HepG2 (cell line): ENCODE results near the gene INTS1. TPM values are rescaled to one million over a fixed set of nuclear protein-coding genes. Genes with fewer than 3 reads are reported as not detected.

Experiments
- ATAC-seq: fragments of 200-7000 bp; cut with Tn5 transposase; 3 replicates; pipeline ENCODE4 v1.9.1; 2020; ENCODE audit warnings: mild to moderate bottlenecking, moderate library complexity
- BruUV-seq: library from RNA; stranded (reverse); fragments of 400-500 nt; replicated peaks from 2 replicates; lab custom pipeline; 2021; lab: Mats Ljungman, UMichigan
- CTCF ChIA-PET: fragments of 300-600 bp; formaldehyde crosslinking; extraction: SDS; loops from one replicate; lab custom pipeline; 2021; ENCODE audit warnings: low total read pairs, inconsistent platforms, low intra/inter-chr PET ratio; lab: Yijun Ruan, JAX
- POLR2A ChIA-PET: fragments of 350-600 bp; sonication (Branson Sonifier 250); formaldehyde crosslinking; loops from one replicate; lab custom pipeline; 2020; ENCODE audit warnings: antibody characterized with exemption, inconsistent platforms; lab: Yijun Ruan, JAX
- DNase-seq: peaks from one replicate; pipeline ENCODE4 v3.0.0-alpha.2; 2015; ENCODE audit warnings: low spot score
- FAIRE-seq: peaks from 3 replicates; lab custom pipeline; 2011; peaks lifted over from hg19 to GRCh38; lab: Jason Lieb, UNC
- H2AFZ ChIP-seq: one replicate; pipeline ENCODE4 v1.6.1; 2011; ENCODE audit warnings: low read length, inconsistent platforms
- H3K27ac ChIP-seq: fragments of 300-600 bp; 3 replicates; pipeline ENCODE4 v1.8.0; 2011; ENCODE audit warnings: mixed run types, mild to moderate bottlenecking, mixed read lengths, low read length, inconsistent platforms; ENCODE audit not compliant: insufficient read depth; ENCODE audit errors: extremely low read length
- H3K27me3 ChIP-seq, 2 experiments: fragments of 200-600 bp in 1 of 2; 2 replicates in 1 of 2; 3 replicates in 1 of 2; pipeline versions ENCODE4 v1.6.0 to v1.8.0; 2011; ENCODE audit warnings: low read length in 2 of 2, mild to moderate bottlenecking in 2 of 2, moderate library complexity in 2 of 2, inconsistent platforms in 1 of 2; ENCODE audit not compliant: insufficient read depth in 2 of 2, control insufficient read depth in 1 of 2
- H3K36me3 ChIP-seq, 2 experiments: fragments of 200-600 bp in 1 of 2; replicated peaks in 1 of 2; 2 replicates in 1 of 2; 3 replicates in 1 of 2; pipeline versions ENCODE4 v1.5.1 to v1.8.0; 2011; ENCODE audit warnings: low read length in 2 of 2, inconsistent platforms in 1 of 2; ENCODE audit not compliant: insufficient read depth in 2 of 2, control insufficient read depth in 1 of 2
- H3K4me1 ChIP-seq: 2 replicates; pipeline ENCODE4 v1.5.1; 2012; ENCODE audit warnings: low read length, inconsistent platforms; ENCODE audit not compliant: insufficient read depth
- H3K4me2 ChIP-seq: 2 replicates; pipeline ENCODE4 v1.6.0; 2011; ENCODE audit warnings: low read depth, low read length, inconsistent platforms
- H3K4me3 ChIP-seq, 3 experiments: fragments of 200-600 bp in 1 of 3; sonication (generic), shearing (Covaris generic) in 1 of 3; replicated peaks in 1 of 3; 2 replicates each; pipeline ENCODE4 v1.5.1; 2011 to 2016; ENCODE audit warnings: low read length in 3 of 3, inconsistent platforms in 2 of 3, low read depth in 2 of 3, mild to moderate bottlenecking in 2 of 3, control low read depth in 1 of 3, mixed read lengths in 1 of 3; ENCODE audit not compliant: insufficient read depth in 1 of 3
- H3K79me2 ChIP-seq: one replicate; pipeline ENCODE4 v1.6.1; 2011; ENCODE audit warnings: low read length, inconsistent platforms; ENCODE audit not compliant: insufficient read depth
- H3K9ac ChIP-seq: 2 replicates; pipeline ENCODE4 v1.6.0; 2011; ENCODE audit warnings: mild to moderate bottlenecking, low read depth, low read length, inconsistent platforms; ENCODE audit not compliant: insufficient read depth
- H3K9me3 ChIP-seq: 2 replicates; pipeline ENCODE4 v1.5.1; 2012; ENCODE audit warnings: mild to moderate bottlenecking, low read length
- H4K20me1 ChIP-seq: 2 replicates; pipeline ENCODE4 v1.6.0; 2011; ENCODE audit warnings: inconsistent platforms, mild to moderate bottlenecking, low read length, moderate library complexity; ENCODE audit not compliant: insufficient read depth
- ARID4A ChIP-seq: sonication (generic); formaldehyde crosslinking; IDR thresholded peaks from 2 replicates; pipeline ENCODE4 v1.5.0; 2020; ENCODE audit warnings: mild to moderate bottlenecking, missing genetic modification reagents, borderline replicate concordance
- GTF2F1 ChIP-seq: fragments of 150-350 bp; IDR thresholded peaks from 2 replicates; pipeline ENCODE4 v1.6.1; 2014; ENCODE audit warnings: low read length
- HNRNPL ChIP-seq: fragments of 200-400 bp; formaldehyde crosslinking; IDR thresholded peaks from 2 replicates; pipeline ENCODE4 v1.6.1; 2017; ENCODE audit warnings: mild to moderate bottlenecking, low read depth, low read length
- KLF12 ChIP-seq: sonication (generic); formaldehyde crosslinking; IDR thresholded peaks from 2 replicates; pipeline ENCODE4 v1.4.0; 2020; ENCODE audit warnings: missing genetic modification reagents, borderline replicate concordance
- MAX ChIP-seq: IDR thresholded peaks from 2 replicates; pipeline ENCODE4 v1.6.1; 2012; ENCODE audit warnings: inconsistent platforms
- SIN3A ChIP-seq: IDR thresholded peaks from 2 replicates; pipeline ENCODE4 v1.6.1; 2011; ENCODE audit warnings: low read depth, mild to moderate bottlenecking, control low read depth, low read length, borderline replicate concordance
- SIX4 ChIP-seq: sonication (generic); formaldehyde crosslinking; IDR thresholded peaks from 2 replicates; pipeline ENCODE4 v1.4.0; 2020; ENCODE audit warnings: missing genetic modification reagents
- SMYD3 ChIP-seq: sonication (generic); formaldehyde crosslinking; IDR thresholded peaks from 2 replicates; pipeline ENCODE4 v1.8.1; 2023; ENCODE audit warnings: mild to moderate bottlenecking, missing genetic modification reagents
- YY1 ChIP-seq: IDR thresholded peaks from 2 replicates; pipeline ENCODE4 v1.6.1; 2011; ENCODE audit warnings: low read length, low read depth, moderate library complexity, mild to moderate bottlenecking; ENCODE audit not compliant: insufficient read depth, insufficient replicate concordance
- ZBTB44 ChIP-seq: sonication (generic); formaldehyde crosslinking; IDR thresholded peaks from 2 replicates; pipeline ENCODE4 v1.4.0; 2020; ENCODE audit warnings: missing genetic modification reagents
- ZNF607 ChIP-seq: sonication (generic); formaldehyde crosslinking; IDR thresholded peaks from 2 replicates; pipeline ENCODE4 v1.5.1; 2020; ENCODE audit warnings: missing genetic modification reagents, mild to moderate bottlenecking, borderline replicate concordance
- ZNF687 ChIP-seq: sonication (generic); formaldehyde crosslinking; IDR thresholded peaks from 2 replicates; pipeline ENCODE4 v1.5.1; 2020; ENCODE audit warnings: mild to moderate bottlenecking, missing genetic modification reagents, moderate library complexity
- WGBS: methylation state at CpG from one replicate; pipeline ENCODE4 v1.1.6; 2017; ENCODE audit warnings: low lambda C conversion rate; 5-methylcytosine and 5-hydroxymethylcytosine counted together
- in situ Hi-C: cut with HindIII; loops from 2 replicates; pipeline ENCODE4 v1.10.0; 2017; ENCODE audit warnings: low pct_unique_long_range_greater_than_20kb; ENCODE audit not compliant: extremely low pct_ligation_motif_present
- intact Hi-C: fragments of 100-400 bp; cut with micrococcal nuclease; formaldehyde crosslinking; loops from one replicate; pipeline ENCODE4 v1.10.0; 2022; ENCODE audit not compliant: unreplicated experiment
- polyA plus RNA-seq, 8 experiments: library from polyadenylated mRNA; depleted of rRNA in 3 of 8; stranded (reverse) in 7 of 8; unstranded in 1 of 8; fragments of >200 nt; fragmentation: Illumina TruSeq in 4 of 8; extraction: Trizol in 4 of 8; gene quantifications; 2 replicates each; pipeline versions ENCODE4 v1.2.1 to v1.2.3, GENCODE V29; 2011 to 2016; ENCODE audit warnings: low read depth in 4 of 8, missing spikeins in 1 of 8, mixed read lengths in 1 of 8; ENCODE audit not compliant: insufficient read depth in 1 of 8
- total RNA-seq, 5 experiments: library from RNA; depleted of rRNA; stranded (reverse); fragments of >200 nt; fragmentation: Illumina TruSeq; extraction: Trizol; gene quantifications; 2 replicates each; pipeline ENCODE4 v1.2.3, GENCODE V29; 2016; ENCODE audit warnings: low read depth in 1 of 5

INTS1 gene
- total and polyA plus RNA-seq, 2 of the 13 experiments (the other 11 are each of a cell fraction or from before 2014, with no cell fraction given): 13.7 to 29.0 TPM

GRCh38 chr7:1452205-1452604 is 52.0 kb downstream of the INTS1 start:
- H3K27me3 ChIP-seq: no peaks in the 10 kb centered on the region; a peak in 1 of 5 replicates
- H3K4me1 ChIP-seq: peaks cover 48% of the 10 kb centered on the region
- in situ Hi-C loops: no loop called here
- no TSS peak for BruUV-seq
- ATAC-seq (no peak; the same call in 2 of the 3 replicates), FAIRE-seq (no peak), DNase-seq (no peak)
- H4K20me1 ChIP-seq: no peaks in the 10 kb centered on the region
- no peaks in the 10 kb centered on the region; a peak in 1 of 5 replicates for H3K36me3 ChIP-seq
- H3K79me2 ChIP-seq: peaks cover 15% of the 10 kb centered on the region
- intact Hi-C loops: no loop called here
- H3K9me3 ChIP-seq: no peaks in the 10 kb centered on the region
- peak overlapping the region in 1 of 3 experiments; percentile 28; a peak in 1 of 6 replicates for H3K4me3 ChIP-seq
- H3K4me2 ChIP-seq: peak overlapping the region; percentile 62
- H3K9ac ChIP-seq: peak overlapping the region; percentile 39; the same call in 1 of the 2 replicates
- CTCF ChIA-PET: no interaction called here
- peak overlapping the region; percentile 52 for H3K27ac ChIP-seq
- no peak overlapping the region for H2AFZ ChIP-seq
- 90% methylated on average over 7 of the region's 19 CpGs for WGBS
- POLR2A ChIA-PET: interaction anchor here (1.8 kb wide), 1 partner anchor 9 kb away, joined by 9 read pairs; no protein-coding TSS in a partner anchor
- TF ChIP-seq ZBTB44 (no peak), KLF12 (CRISPR knock-in tag) (no peak), SIX4 (no peak), ZNF607 (CRISPR knock-in tag) (no peak), YY1 (peak; percentile 17), HNRNPL (0 out of 2 replicates have a peak, but pooled peaks have one; percentile 14), SIN3A (no peak), ARID4A (CRISPR knock-in tag) (peak; percentile 20; the same call in 1 of the 2 replicates), MAX (0 out of 2 replicates have a peak, but pooled peaks have one; percentile 14), ZNF687 (CRISPR knock-in tag) (peak; percentile 38; the same call in 1 of the 2 replicates), SMYD3 (CRISPR knock-in tag) (no peak), GTF2F1 (no peak)
